ENCODE results near the gene ZNF438. TPM values are rescaled to one million over a fixed set of nuclear protein-coding genes. Genes with fewer than 3 reads are reported as not detected.
"Not testable (repeated sequence)": the region's sequence is repeated elsewhere in the genome, so short reads cannot be mapped to it uniquely, and the experiment has no call there.

The ZNF438 gene
- total RNA-seq, 1 experiment from 2014 or later, result 2.0 TPM

GRCh38 chr10:31028081-31028480, 3.6 kb downstream of the ZNF438 start:
- Histone ChIP-seq H3K27me3 (ENCODE audit: control insufficient read depth, insufficient read depth, low read length) (no peaks in the 10 kb centered on the region), H3K4me3 (ENCODE audit: low read depth in 2 of 2, low read length in 2 of 2) (no peak overlapping the region), H3K27ac (ENCODE audit: low read length) (no peak overlapping the region), H3K9me3 (ENCODE audit: control insufficient read depth, insufficient read depth, low read depth, low read length) (no peaks in the 10 kb centered on the region), H3K36me3 (ENCODE audit: control insufficient read depth, insufficient read depth, low read length) (no peaks in the 10 kb centered on the region), H3K4me1 (ENCODE audit: control insufficient read depth, insufficient read depth, low read length) (peaks cover 6% of the 10 kb centered on the region; the same call in 1 of the 2 replicates)
- CTCF ChIA-PET, result no interaction called here
- DNase-seq (ENCODE audit: low read depth, low spot score) (no peak), ATAC-seq (no peak)
- in situ Hi-C loops (cut with HindIII; ENCODE audit: low pct_unique_long_range_greater_than_20kb, low sequenced_read_pairs) (no loop called here), intact Hi-C loops (cut with micrococcal nuclease; ENCODE audit: unreplicated experiment) (no loop called here)
- no TSS peak for BruUV-seq (replicated peaks)
- TF ChIP-seq POLR2AphosphoS5 (IDR thresholded peaks at IDR 0.05; ENCODE audit: low read depth, low read length), result no peak
- TF ChIP-seq CTCF (IDR thresholded peaks at IDR 0.05), result no peak
- TF ChIP-seq SIN3A (IDR thresholded peaks at IDR 0.05; ENCODE audit: borderline replicate concordance, insufficient read depth, low read depth, low read length), result no peak
- TF ChIP-seq, protein P1, sequence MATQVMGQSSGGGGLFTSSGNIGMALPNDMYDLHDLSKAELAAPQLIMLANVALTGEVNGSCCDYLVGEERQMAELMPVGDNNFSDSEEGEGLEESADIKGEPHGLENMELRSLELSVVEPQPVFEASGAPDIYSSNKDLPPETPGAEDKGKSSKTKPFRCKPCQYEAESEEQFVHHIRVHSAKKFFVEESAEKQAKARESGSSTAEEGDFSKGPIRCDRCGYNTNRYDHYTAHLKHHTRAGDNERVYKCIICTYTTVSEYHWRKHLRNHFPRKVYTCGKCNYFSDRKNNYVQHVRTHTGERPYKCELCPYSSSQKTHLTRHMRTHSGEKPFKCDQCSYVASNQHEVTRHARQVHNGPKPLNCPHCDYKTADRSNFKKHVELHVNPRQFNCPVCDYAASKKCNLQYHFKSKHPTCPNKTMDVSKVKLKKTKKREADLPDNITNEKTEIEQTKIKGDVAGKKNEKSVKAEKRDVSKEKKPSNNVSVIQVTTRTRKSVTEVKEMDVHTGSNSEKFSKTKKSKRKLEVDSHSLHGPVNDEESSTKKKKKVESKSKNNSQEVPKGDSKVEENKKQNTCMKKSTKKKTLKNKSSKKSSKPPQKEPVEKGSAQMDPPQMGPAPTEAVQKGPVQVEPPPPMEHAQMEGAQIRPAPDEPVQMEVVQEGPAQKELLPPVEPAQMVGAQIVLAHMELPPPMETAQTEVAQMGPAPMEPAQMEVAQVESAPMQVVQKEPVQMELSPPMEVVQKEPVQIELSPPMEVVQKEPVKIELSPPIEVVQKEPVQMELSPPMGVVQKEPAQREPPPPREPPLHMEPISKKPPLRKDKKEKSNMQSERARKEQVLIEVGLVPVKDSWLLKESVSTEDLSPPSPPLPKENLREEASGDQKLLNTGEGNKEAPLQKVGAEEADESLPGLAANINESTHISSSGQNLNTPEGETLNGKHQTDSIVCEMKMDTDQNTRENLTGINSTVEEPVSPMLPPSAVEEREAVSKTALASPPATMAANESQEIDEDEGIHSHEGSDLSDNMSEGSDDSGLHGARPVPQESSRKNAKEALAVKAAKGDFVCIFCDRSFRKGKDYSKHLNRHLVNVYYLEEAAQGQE (IDR thresholded peaks at IDR 0.05; ENCODE audit: insufficient read depth in 1 of 2, low read depth in 2 of 2, low read length in 1 of 2), result no peak
- POLR2A ChIA-PET, result no interaction called here

- ATAC-seq; H3K9me3 ChIP-seq (ENCODE audit: control insufficient read depth, insufficient read depth, low read depth, low read length); CTCF ChIA-PET; H3K4me3 ChIP-seq (ENCODE audit: low read depth in 2 of 2, low read length in 2 of 2); BruUV-seq (replicated peaks); in situ Hi-C loops (cut with HindIII; ENCODE audit: low pct_unique_long_range_greater_than_20kb, low sequenced_read_pairs); H3K36me3 ChIP-seq (ENCODE audit: control insufficient read depth, insufficient read depth, low read length); H3K27me3 ChIP-seq (ENCODE audit: control insufficient read depth, insufficient read depth, low read length); intact Hi-C loops (cut with micrococcal nuclease; ENCODE audit: unreplicated experiment); H3K4me1 ChIP-seq (ENCODE audit: control insufficient read depth, insufficient read depth, low read length); DNase-seq (ENCODE audit: low read depth, low spot score); H3K27ac ChIP-seq (ENCODE audit: low read length); POLR2A ChIA-PET: not testable (repeated sequence)
Observed at GRCh38 chr10:31026279-31026678, 5.4 kb downstream of the ZNF438 start.

DNA sequence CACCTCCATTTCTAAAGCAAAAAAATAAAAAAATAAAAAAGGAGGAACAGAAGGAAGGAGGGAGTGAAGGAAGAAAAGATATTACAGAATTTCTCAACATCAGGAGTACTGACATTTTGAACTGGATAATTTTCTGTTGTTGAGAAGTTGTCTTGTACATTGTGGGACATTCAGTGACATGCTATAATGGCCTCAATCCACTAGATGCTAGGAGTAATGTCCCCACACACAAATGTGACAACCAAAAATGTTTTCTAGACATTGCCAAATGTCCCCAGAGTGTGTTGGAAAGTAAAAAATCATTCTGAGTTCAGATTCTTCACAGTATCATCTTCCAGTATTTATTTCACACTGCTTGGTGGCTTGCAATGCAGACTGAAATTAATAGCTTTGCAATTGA, 6.5 kb downstream of the ZNF438 start:
- ChIA-PET POLR2A (no interaction called here), CTCF (no interaction called here)
- in situ Hi-C loops (cut with HindIII; ENCODE audit: low pct_unique_long_range_greater_than_20kb, low sequenced_read_pairs) (no loop called here), intact Hi-C loops (cut with micrococcal nuclease; ENCODE audit: unreplicated experiment) (no loop called here)
- Histone ChIP-seq H3K27me3 (ENCODE audit: control insufficient read depth, insufficient read depth, low read length) (no peaks in the 10 kb centered on the region), H3K4me1 (ENCODE audit: control insufficient read depth, insufficient read depth, low read length) (peaks cover under 1% of the 10 kb centered on the region), H3K9me3 (ENCODE audit: control insufficient read depth, insufficient read depth, low read depth, low read length) (no peaks in the 10 kb centered on the region), H3K27ac (ENCODE audit: low read length) (no peak overlapping the region), H3K4me3 (ENCODE audit: low read depth in 2 of 2, low read length in 2 of 2) (no peak overlapping the region), H3K36me3 (ENCODE audit: control insufficient read depth, insufficient read depth, low read length) (no peaks in the 10 kb centered on the region)
- ATAC-seq, result no peak
- BruUV-seq (replicated peaks), result no TSS peak
- no peak for DNase-seq (ENCODE audit: low read depth, low spot score)
- no peak for TF ChIP-seq POLR2AphosphoS5 (IDR thresholded peaks at IDR 0.05; ENCODE audit: low read depth, low read length)
- TF ChIP-seq TCF7L2 (IDR thresholded peaks at IDR 0.05; ENCODE audit: low read depth, low read length), result no peak
- TF ChIP-seq SIN3A (IDR thresholded peaks at IDR 0.05; ENCODE audit: borderline replicate concordance, insufficient read depth, low read depth, low read length), result no peak
- TF ChIP-seq, protein P1 (IDR thresholded peaks at IDR 0.05; ENCODE audit: insufficient read depth in 1 of 2, low read depth in 2 of 2, low read length in 1 of 2), result no peak
- TF ChIP-seq CTCF (IDR thresholded peaks at IDR 0.05), result no peak

All from Panc1 (cell line).